GM19099 (cell line): Measurements from ENCODE around the gene PVALEF.

ENCODE experiments used
- POLR2A ChIP-seq: IDR thresholded peaks from 3 replicates; pipeline ENCODE4 v1.6.1; 2011; ENCODE audit warnings: low read depth; ENCODE audit not compliant: insufficient read length; ENCODE audit errors: extremely low read depth

PVALEF gene

GRCh38 chr17:81197831-81198490 is 32.7 kb downstream of the PVALEF start:
- TF ChIP-seq POLR2A: no peak

GRCh38 chr17:81198826-81199481 is 33.6 kb downstream of the PVALEF start:
- TF ChIP-seq POLR2A: no peak

GRCh38 chr17:81199482-81199830 is 34.1 kb downstream of the PVALEF start:
- TF ChIP-seq POLR2A: no peak

GRCh38 chr17:81200201-81200600 is 34.9 kb downstream of the PVALEF start:
- no peak for TF ChIP-seq POLR2A

- TF ChIP-seq POLR2A: no peak
Measured at GRCh38 chr17:81200695-81201580, 35.6 kb downstream of the PVALEF start.

- no peak for TF ChIP-seq POLR2A
Measured at GRCh38 chr17:81202318-81202717, 37.0 kb downstream of the PVALEF start.

- TF ChIP-seq POLR2A: no peak
Measured at GRCh38 chr17:81203136-81203535, 37.8 kb downstream of the PVALEF start.

GRCh38 chr17:81204578-81204977 is 39.3 kb downstream of the PVALEF start:
- no peak for TF ChIP-seq POLR2A

GRCh38 chr17:81206166-81206565 is 40.9 kb downstream of the PVALEF start:
- TF ChIP-seq POLR2A: no peak

GRCh38 chr17:81206657-81207056 is 41.4 kb downstream of the PVALEF start:
- no peak for TF ChIP-seq POLR2A

- TF ChIP-seq POLR2A: no peak
Measured at GRCh38 chr17:81207610-81208581, 42.6 kb downstream of the PVALEF start.

- TF ChIP-seq POLR2A: no peak
Measured at GRCh38 chr17:81208651-81209050, 43.3 kb downstream of the PVALEF start.

GRCh38 chr17:81209141-81209540 is 43.8 kb downstream of the PVALEF start:
- no peak for TF ChIP-seq POLR2A

GRCh38 chr17:81210466-81210865 is 45.2 kb downstream of the PVALEF start:
- no peak for TF ChIP-seq POLR2A

GRCh38 chr17:81210868-81211267 is 45.6 kb downstream of the PVALEF start:
- no peak for TF ChIP-seq POLR2A

- TF ChIP-seq POLR2A: no peak
Measured at GRCh38 chr17:81212365-81212764, 47.1 kb downstream of the PVALEF start.
